Memory B cell (primary cell): ENCODE measurements around the gene LYRM4.

Source experiments
- ATAC-seq: fragments of 150-1000 bp; cut with Tn5 transposase; 2 replicates; pipeline ENCODE4 v1.10.0; 2021; ENCODE audit warnings: low read depth, mild to moderate bottlenecking, moderate library complexity
- DNase-seq, 2 donors: peaks; one replicate each; pipeline ENCODE4 v3.0.0; 2022; ENCODE audit warnings: low spot score in 2 of 2
- H3K27ac Mint-ChIP-seq: one replicate; pipeline ENCODE4 v1.8.0; 2022; ENCODE audit warnings: mild to moderate bottlenecking, moderate library complexity, mixed read lengths
- H3K27me3 Mint-ChIP-seq: one replicate; pipeline ENCODE4 v1.8.0; 2022; ENCODE audit warnings: mixed read lengths
- H3K36me3 Mint-ChIP-seq: one replicate; pipeline ENCODE4 v1.8.0; 2022; ENCODE audit warnings: mild to moderate bottlenecking, mixed read lengths
- H3K4me1 Mint-ChIP-seq: one replicate; pipeline ENCODE4 v1.8.0; 2022; ENCODE audit warnings: mixed read lengths
- H3K4me3 Mint-ChIP-seq: one replicate; pipeline ENCODE4 v1.8.0; 2022; ENCODE audit warnings: mild to moderate bottlenecking, moderate library complexity, mixed read lengths
- H3K9me3 Mint-ChIP-seq: one replicate; pipeline ENCODE4 v1.8.0; 2022; ENCODE audit warnings: mixed read lengths

Gene LYRM4

DNA sequence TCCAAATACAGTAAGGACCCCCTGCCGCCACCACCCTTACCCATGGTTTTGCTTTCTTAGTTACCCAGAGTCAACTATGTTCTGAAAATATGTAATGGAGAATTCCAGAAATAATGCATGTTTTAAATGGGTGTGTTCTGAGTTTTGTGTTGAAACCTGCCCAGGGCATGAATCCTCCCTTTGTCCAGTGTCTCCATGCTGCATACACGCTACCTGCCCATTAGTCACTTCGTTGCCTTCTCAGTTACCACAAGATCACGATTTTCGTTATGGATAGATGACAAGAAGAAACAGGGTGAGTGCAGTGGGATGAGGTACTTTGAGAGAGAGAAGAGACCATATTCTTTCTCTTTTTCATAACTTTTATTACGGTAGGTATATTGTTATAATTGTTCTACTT is 11.2 kb upstream of the LYRM4 start:
- Mint-ChIP-seq H3K4me3 (no peak overlapping the region), H3K27ac (no peak overlapping the region), H3K4me1 (peaks cover 18% of the 10 kb centered on the region), H3K36me3 (peaks cover 5% of the 10 kb centered on the region), H3K9me3 (peaks cover 1% of the 10 kb centered on the region), H3K27me3 (no peaks in the 10 kb centered on the region)
- ATAC-seq (no peak), DNase-seq (no peak)

DNA sequence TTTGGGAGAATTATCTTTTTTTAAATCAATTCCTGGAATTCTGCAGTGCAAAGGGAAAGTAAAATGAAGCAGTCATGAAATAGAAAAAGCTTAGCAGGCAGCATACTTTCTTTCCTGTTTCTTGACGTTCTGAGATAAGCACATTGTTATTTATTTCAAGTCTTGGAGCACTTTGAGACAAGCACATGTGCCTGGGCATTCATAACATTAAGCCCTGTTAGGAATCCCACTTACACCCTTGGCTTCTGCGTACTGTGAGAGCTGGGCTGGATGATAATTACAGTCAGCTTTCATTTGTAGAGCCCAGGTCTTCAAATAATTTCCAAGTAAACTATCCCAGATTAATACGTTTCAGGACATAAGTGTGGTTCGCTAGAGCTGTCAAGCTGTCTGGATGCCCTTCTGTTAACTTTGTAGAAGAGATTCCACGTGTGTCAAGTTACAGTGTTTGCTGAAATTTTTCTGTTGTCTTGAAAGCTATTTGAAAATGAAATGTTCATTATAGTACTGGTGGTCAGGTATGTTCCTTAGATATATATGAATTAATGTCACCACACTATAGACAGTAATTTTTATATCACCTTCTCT is 9.4 kb upstream of the LYRM4 start:
- ATAC-seq = no peak
- Mint-ChIP-seq H3K4me1 (peaks cover 22% of the 10 kb centered on the region), H3K27ac (peak overlapping the region; percentile 39), H3K36me3 (peaks cover 10% of the 10 kb centered on the region), H3K27me3 (no peaks in the 10 kb centered on the region), H3K4me3 (no peak overlapping the region), H3K9me3 (peaks cover 1% of the 10 kb centered on the region)
- DNase-seq = no peak

DNA sequence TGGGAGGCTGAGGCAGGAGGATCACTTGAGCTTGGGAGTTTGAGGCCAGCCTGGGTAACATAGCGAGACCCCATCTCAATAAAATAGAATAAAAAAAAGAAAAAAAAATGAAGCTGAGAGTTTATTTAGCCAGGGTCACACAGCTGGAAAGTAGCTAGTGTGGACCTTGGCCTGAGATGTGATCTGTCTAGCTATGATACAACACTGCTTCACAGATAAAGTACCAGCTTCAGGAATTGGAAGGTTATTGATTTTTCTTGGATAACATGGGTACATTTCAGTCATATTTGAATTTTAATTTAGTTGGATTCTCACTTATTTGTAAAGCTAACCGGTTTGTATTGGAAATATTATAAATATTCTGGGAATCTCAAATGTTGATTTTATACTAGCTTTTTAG is 5.7 kb upstream of the LYRM4 start:
- H3K4me1 Mint-ChIP-seq = peaks cover 14% of the 10 kb centered on the region
- no peak overlapping the region for H3K4me3 Mint-ChIP-seq
- ATAC-seq (no peak), DNase-seq (no peak)
- H3K36me3 Mint-ChIP-seq = peaks cover 10% of the 10 kb centered on the region
- H3K9me3 Mint-ChIP-seq = peaks cover 1% of the 10 kb centered on the region
- no peaks in the 10 kb centered on the region for H3K27me3 Mint-ChIP-seq
- no peak overlapping the region for H3K27ac Mint-ChIP-seq

DNA sequence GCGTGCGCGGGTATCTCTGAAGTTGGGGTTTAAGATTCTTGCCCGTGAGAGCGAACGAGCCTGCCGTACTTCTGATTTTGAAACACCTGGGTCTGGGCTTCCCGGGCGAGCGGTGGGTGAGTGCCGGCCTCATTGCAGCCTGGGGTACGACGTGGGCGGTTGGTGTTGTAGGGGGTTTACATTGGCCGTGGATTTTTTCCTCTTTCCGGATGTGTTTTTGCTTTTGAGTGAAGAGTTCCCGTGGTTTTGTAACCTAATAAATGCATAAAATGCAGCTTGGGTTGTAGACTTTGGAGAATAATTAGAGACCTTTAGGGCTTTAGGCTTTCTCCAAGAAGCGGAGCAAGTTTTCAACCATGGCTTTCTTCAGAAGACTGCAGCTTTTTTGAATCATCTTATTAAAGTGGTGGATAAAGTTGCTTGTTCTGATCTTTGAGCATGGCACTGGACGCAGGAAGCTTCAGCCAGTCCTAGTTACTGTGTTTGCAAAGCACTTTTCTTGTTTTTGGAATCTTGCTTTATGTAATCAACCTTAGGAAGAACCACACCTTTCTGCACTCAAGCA is 877 bp upstream of the LYRM4 start:
- ATAC-seq = no peak
- Mint-ChIP-seq H3K27me3 (no peaks in the 10 kb centered on the region), H3K36me3 (peaks cover 7% of the 10 kb centered on the region), H3K9me3 (no peaks in the 10 kb centered on the region), H3K4me3 (peak overlapping the region; percentile 87), H3K4me1 (peaks cover 17% of the 10 kb centered on the region), H3K27ac (peak overlapping the region; percentile 98)
- no peak for DNase-seq

DNA sequence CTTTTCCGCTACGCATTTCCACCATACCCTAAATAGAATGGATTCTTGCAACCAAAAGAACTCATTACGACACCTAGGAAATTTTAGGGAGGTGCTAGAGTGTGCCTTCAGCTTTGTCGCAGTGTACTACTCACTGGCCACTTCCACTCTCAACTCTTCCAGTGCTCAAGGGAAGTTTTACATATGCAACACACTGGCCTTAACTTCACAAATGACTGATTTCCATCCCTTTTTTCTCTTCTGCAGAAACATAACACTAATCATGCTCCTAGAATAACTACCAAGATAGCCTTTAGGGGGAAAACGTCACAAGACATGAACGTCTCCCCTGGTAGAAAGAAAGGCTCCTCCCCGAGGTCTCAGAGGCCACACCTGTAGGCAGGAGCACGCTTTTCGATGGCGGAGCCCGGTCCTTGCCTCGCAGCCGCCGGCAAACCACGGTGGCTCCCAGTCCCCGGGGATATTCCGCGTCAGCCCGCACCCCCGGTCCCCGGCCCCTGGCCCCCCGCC is 584 bp downstream of the LYRM4 start:
- H3K36me3 Mint-ChIP-seq = peaks cover 3% of the 10 kb centered on the region
- peak in 1 of 2 donors; percentile 77 for DNase-seq
- no peaks in the 10 kb centered on the region for H3K9me3 Mint-ChIP-seq
- H3K27me3 Mint-ChIP-seq = no peaks in the 10 kb centered on the region
- peaks cover 11% of the 10 kb centered on the region for H3K4me1 Mint-ChIP-seq
- H3K4me3 Mint-ChIP-seq = peak overlapping the region; percentile 87
- peak overlapping the region; percentile 98 for H3K27ac Mint-ChIP-seq
- ATAC-seq = peak; percentile 67

DNA sequence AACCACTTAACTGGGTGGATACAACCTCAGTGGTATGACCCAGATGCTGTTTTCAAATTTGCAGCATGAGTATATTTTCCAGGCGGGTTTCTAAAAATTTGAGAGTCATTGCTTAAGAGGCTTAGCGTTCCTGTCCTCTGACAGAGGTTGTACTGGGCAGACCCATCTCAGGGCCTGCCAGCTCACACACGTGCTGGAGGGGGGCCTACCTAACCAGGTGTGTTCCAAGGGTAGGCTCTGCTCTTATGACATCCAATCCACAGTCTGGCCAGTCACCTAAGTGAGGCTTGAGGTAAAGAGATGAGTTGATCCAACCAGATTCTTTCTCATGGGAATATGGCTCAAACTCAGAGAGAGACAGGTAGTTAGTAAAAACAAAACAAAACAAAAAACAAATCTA is 1.3 kb downstream of the LYRM4 start:
- ATAC-seq = no peak

DNA sequence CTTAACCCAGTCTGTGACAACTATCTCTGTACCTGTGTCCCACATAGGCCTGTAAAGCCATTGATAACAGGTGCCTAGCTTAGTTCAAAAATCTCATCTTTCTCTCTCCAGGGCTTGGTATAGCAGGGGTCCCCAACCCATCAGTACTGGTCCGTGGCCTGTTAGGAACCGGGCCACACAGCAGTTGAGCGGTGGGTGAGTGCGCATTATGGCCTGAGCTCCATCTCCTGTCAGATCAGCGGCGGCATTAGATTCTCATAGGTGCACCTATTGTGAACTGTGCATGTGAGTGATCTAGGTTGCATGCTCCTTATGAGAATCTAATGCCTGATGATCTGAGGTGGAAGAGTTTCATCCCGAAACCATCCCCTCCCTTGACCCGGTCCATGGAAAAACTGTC is 3.4 kb downstream of the LYRM4 start:
- Mint-ChIP-seq H3K27ac (no peak overlapping the region), H3K9me3 (no peaks in the 10 kb centered on the region), H3K4me1 (peaks cover 8% of the 10 kb centered on the region), H3K27me3 (no peaks in the 10 kb centered on the region), H3K36me3 (peaks cover 5% of the 10 kb centered on the region), H3K4me3 (no peak overlapping the region)
- DNase-seq (no peak), ATAC-seq (no peak)

More for the DNA sequence above, 1.3 kb downstream of the LYRM4 start:
- DNase-seq = no peak
- Mint-ChIP-seq H3K27ac (peak overlapping the region; percentile 98), H3K36me3 (peaks cover 3% of the 10 kb centered on the region), H3K9me3 (no peaks in the 10 kb centered on the region), H3K27me3 (no peaks in the 10 kb centered on the region), H3K4me1 (peaks cover 8% of the 10 kb centered on the region), H3K4me3 (peak overlapping the region; percentile 87)

DNA sequence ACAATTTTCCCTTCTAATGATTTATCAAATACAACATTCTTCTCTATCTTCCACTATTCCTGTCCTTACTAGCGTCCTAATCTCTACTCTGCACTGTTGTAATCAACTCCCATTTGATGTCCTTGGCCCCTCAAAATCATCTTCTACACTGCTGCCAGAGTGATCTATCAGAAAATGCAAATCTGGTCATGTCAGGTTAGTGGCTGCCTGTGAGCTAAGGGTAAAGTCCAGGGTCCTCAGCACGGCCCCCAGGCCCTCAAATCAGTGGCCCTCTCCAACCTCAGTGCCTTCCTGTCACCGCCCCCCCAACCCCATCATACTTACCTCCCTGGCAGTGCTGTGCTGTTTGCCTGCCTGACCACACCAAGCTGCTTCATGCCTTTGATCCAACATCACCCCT is 3.8 kb downstream of the LYRM4 start:
- H3K36me3 Mint-ChIP-seq = peaks cover 8% of the 10 kb centered on the region
- DNase-seq (no peak), ATAC-seq (no peak)
- H3K27ac Mint-ChIP-seq = no peak overlapping the region
- no peaks in the 10 kb centered on the region for H3K27me3 Mint-ChIP-seq
- H3K4me3 Mint-ChIP-seq = no peak overlapping the region
- peaks cover 8% of the 10 kb centered on the region for H3K4me1 Mint-ChIP-seq
- no peaks in the 10 kb centered on the region for H3K9me3 Mint-ChIP-seq

DNA sequence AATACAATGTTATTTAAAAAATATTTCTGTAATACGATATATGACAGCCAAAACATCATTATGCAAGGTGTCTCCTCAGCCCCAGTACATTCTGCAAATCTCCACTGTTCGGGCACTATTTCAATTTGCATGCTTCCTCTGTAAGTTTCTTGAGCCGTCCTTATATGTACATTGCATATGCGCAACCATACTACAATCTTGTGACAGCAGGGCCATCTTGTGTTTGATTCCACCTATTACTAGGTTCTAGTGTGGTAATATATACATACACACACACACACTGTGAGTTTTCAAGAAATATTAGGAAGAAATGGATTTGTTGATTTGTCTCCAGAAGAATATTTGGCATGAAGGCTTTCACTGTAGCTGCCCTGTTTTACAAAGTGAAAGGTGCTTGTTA is 9.8 kb downstream of the LYRM4 start:
- H3K9me3 Mint-ChIP-seq = peaks cover 2% of the 10 kb centered on the region
- H3K4me1 Mint-ChIP-seq = peaks cover 10% of the 10 kb centered on the region
- peaks cover 19% of the 10 kb centered on the region for H3K36me3 Mint-ChIP-seq
- H3K27me3 Mint-ChIP-seq = no peaks in the 10 kb centered on the region
- no peak overlapping the region for H3K27ac Mint-ChIP-seq
- no peak overlapping the region for H3K4me3 Mint-ChIP-seq
- ATAC-seq (no peak), DNase-seq (no peak)

DNA sequence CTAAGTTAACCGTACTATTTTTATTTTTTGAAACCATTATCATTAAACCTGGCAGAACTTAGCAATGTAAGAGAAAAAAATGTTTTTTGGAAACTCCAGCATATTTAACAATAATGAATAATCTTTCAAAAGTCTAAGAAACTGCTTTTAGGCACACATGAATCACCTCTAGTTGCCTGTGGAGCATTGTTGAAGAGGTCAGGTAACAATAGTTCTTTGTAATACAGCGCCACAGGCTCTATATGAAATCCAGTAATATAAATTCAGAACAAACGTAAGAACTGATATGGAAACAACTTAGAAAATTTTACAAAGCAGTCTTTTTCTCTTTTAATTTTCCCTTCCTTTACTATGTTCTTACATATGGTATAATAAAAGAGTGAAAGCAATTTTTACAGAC is 10.3 kb downstream of the LYRM4 start:
- Mint-ChIP-seq H3K4me3 (no peak overlapping the region), H3K4me1 (peaks cover 12% of the 10 kb centered on the region), H3K9me3 (peaks cover 2% of the 10 kb centered on the region), H3K27ac (no peak overlapping the region), H3K27me3 (no peaks in the 10 kb centered on the region), H3K36me3 (peaks cover 22% of the 10 kb centered on the region)
- DNase-seq (no peak), ATAC-seq (no peak)

DNA sequence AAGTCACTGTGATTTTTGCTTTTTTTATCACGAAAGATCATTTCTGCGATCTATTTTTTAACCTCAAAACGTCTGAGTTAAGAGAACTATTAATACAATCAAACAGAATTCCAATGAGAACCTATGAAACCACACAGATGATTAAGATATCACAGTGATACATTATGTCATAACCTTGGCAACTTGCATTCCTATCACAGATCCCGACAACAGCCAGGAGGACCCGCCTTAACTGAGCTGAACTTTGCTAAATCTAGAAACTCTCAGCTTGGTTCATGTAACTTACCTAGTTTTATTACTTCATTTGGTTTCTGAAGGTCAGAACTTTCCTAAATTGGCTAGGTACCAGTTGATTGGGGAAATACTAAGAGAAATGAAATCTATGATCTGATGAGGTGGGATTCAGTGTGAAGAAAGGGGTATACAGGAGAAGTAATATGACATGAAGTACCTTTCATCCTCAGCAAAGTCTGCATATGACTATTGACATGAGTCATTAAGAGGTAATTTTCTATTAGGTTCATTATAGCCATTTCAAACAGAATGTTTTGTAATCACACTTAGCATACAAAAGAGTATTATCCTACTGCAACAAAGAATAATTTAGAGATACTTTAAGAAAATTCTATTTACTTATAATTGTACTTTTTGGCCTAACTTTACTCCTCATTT is 11.2 kb downstream of the LYRM4 start:
- peaks cover 24% of the 10 kb centered on the region for H3K36me3 Mint-ChIP-seq
- no peak overlapping the region for H3K4me3 Mint-ChIP-seq

DNA sequence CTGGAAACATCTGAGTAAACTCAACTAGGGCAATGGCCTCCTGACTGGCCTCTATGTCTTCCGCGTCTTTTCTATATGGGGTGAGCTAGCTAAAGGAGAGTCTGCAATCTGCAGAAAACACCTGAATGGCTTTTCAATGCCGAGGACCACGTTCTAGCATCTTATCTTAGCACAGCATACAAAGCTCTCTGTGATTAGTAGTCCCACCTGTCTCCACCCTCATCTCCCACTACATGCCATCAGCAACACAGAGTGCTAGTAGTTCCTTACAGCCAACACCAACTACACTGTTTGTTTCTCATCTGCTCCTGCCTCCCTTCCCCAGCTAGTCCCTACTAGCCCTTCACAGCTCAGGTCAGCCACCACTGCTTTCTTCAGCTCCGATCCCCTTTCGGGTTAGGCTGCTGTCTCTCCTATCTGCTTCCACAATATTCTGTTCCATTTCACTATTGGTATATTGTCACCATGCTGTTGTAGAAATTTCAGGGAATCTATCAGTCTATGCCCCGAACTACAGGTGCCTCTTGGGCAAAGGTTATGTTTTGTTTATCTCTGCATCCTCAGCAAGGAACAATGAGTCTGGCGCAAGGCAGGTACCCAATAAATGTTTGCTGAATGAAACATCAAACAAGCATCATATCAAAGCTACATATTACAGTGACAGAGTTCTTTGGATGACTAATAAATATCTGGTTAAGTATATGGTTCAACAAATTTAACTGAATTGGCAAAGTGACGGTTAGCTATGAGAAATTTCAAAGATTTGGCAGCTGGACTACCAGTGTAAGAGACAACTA is 12.2 kb downstream of the LYRM4 start:
- no peak overlapping the region for H3K27ac Mint-ChIP-seq
- H3K9me3 Mint-ChIP-seq = peaks cover 2% of the 10 kb centered on the region
- no peaks in the 10 kb centered on the region for H3K27me3 Mint-ChIP-seq
- peaks cover 24% of the 10 kb centered on the region for H3K36me3 Mint-ChIP-seq
- no peak for ATAC-seq
- no peak for DNase-seq
- peaks cover 15% of the 10 kb centered on the region for H3K4me1 Mint-ChIP-seq
- no peak overlapping the region for H3K4me3 Mint-ChIP-seq

More for the DNA sequence above, 11.2 kb downstream of the LYRM4 start:
- ATAC-seq = no peak
- Mint-ChIP-seq H3K4me1 (peaks cover 15% of the 10 kb centered on the region), H3K9me3 (peaks cover 2% of the 10 kb centered on the region), H3K27me3 (no peaks in the 10 kb centered on the region), H3K27ac (no peak overlapping the region)
- no peak for DNase-seq

DNA sequence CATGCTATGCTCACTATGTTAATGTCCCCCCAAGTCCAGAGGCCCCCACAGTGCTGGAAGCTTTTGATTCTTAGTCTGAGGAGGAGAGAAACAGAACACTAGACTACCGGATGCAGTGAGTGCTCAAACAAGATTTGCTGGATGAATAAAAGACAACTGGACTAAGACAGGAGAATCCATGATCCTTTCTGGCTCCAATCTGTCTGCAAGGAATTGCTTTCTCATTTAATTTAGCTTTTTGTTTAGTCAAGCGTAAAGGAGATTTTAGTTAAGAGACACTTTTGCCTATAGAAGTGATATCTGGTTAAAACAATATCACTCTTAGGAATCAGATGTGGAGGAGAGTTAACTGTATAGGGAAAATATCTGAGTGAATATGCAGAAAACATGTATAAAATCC is 13.5 kb downstream of the LYRM4 start:
- peaks cover 19% of the 10 kb centered on the region for H3K36me3 Mint-ChIP-seq
- H3K27ac Mint-ChIP-seq = no peak overlapping the region
- DNase-seq = no peak
- peaks cover 15% of the 10 kb centered on the region for H3K4me1 Mint-ChIP-seq
- H3K9me3 Mint-ChIP-seq = peaks cover 2% of the 10 kb centered on the region
- H3K4me3 Mint-ChIP-seq = no peak overlapping the region
- no peak for ATAC-seq
- no peaks in the 10 kb centered on the region for H3K27me3 Mint-ChIP-seq
